ENCODE results near the gene TMEM120A.

- TF ChIP-seq CTCF (IDR thresholded peaks at IDR 0.05; ENCODE audit: low read length) (no peak), EZH2 (optimal IDR thresholded peaks at IDR 0.05; ENCODE audit: low read depth, low read length) (no peak)
Observed at GRCh38 chr7:76000566-76000965, 6.2 kb upstream of the TMEM120A start.

Data from MM.1S (cell line).